Measurements from ENCODE around the gene ATP6V0C. TPM values are rescaled to one million over a fixed set of nuclear protein-coding genes. Genes with fewer than 3 reads are reported as not detected.

Gene ATP6V0C
- total RNA-seq, result 8.2 and 14.9 TPM in 2 replicates

- peak; percentile 89 for DNase-seq
Observed at GRCh38 chr16:2513405-2514332, at the start of gene ATP6V0C. TSS of gene ATP6V0C (plus strand) at chr16:2513952. CDS start at chr16:2514104, 152 bp downstream.

DNA sequence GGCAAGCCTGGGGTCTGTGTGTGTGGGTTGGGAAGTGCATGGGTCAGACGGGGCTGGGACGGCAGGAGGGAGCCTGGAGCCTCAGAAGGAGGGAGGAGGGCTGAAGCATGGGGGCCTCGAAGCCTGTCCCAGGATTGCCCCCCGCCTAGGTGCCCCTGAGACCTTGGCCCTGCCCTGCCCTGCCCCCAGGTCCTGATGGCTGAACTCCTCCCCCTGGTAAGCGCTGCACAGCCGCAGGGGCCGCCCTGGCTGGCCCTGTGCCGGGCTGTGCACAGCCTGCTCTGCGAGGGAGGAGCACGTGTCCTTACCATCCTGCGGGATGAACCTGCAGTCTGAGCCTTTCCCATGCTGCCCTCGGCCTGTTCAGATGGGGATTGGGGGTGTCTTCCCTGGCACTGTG lies 49.4 kb upstream of the ATP6V0C start:
- no peak for DNase-seq

- peak; percentile 36 for DNase-seq
Observed at GRCh38 chr16:2465653-2466415, 47.9 kb upstream of the ATP6V0C start.

DNA sequence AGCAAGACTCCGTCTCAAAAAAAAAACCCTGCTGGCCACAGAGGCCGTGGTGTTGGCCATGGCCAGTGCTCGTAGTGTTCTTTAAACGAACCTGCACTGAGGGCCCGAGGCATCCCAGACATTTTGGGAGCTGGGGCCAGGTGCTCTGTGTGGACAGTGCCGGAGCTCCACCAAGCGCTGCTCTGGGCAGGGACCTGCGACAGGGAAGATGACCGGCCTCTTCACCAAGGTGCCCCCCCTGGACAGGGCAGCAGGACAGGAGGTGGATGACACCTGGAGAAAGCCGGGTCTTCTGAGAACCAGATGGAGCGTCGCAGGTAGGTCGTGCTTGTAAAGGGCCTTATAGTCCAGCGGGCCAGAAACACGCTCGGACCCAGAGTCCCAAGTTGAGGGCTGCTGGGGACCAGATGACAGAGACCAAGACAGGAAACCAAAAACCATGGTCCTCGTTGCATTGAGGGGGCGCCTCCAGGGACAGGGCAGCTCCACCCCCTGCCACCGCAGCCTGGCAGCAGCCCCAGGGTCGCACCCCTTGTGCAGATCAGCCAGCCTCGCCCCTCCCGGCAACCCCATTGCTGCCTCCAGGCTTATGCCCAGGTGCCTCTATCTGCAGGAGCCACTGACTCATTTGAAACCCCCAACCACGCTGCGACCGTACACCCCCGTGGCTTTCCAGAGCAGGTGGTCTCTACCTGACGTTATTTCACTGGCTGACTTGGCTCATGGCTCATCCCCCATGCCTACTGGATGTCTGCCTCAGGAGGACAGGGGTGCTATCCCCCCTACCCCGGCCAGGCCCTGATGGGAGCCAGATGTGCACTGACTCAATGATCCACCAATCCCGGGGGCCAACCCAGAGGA lies 46.9 kb upstream of the ATP6V0C start:
- DNase-seq, result no peak

DNA sequence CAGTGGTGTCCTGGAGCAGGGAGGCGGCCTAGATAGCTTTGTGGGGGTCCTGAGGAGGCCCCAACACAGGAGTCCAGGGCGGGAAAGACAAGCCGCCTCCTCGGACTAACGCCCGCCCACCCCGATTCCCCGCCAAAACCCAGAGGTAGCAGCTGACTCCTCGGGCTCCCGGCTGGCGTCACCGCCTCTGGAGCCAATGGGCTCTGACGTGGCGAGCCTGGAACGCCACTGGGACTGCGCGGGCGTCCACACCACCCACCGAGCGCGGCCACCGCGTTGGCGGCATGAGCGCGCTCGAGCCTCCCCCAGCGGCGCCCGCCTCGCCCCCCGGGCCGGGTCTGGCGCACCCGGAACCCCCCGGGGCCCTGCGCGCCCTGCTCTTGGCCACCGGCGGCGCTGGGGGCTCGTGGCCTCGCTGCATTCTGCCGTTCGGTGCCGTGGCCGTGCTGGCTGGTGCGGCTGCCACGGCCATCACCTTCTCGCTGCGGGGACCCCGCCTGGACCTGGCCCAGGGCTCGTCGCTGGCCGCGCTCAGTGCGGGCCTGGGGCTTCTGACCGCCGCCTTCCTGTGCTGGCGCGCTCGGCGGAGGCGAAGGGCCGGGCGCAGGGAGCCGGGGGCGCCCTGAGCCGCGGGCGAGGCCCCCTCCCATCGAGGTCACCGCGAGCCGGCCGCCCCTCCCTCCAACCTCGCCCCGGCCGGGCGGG lies 46.1 kb upstream of the ATP6V0C start:
- DNase-seq, result peak; percentile 61

GRCh38 chr16:2468233-2468724 lies 45.5 kb upstream of the ATP6V0C start:
- DNase-seq, result peak; percentile 15

- no peak for DNase-seq
Observed at GRCh38 chr16:2468725-2469398, 44.9 kb upstream of the ATP6V0C start.

GRCh38 chr16:2469399-2470233 lies 44.1 kb upstream of the ATP6V0C start:
- no peak for DNase-seq

GRCh38 chr16:2470234-2470601 lies 43.5 kb upstream of the ATP6V0C start:
- no peak for DNase-seq

- no peak for DNase-seq
Observed at GRCh38 chr16:2470603-2471015, 43.1 kb upstream of the ATP6V0C start.

DNA sequence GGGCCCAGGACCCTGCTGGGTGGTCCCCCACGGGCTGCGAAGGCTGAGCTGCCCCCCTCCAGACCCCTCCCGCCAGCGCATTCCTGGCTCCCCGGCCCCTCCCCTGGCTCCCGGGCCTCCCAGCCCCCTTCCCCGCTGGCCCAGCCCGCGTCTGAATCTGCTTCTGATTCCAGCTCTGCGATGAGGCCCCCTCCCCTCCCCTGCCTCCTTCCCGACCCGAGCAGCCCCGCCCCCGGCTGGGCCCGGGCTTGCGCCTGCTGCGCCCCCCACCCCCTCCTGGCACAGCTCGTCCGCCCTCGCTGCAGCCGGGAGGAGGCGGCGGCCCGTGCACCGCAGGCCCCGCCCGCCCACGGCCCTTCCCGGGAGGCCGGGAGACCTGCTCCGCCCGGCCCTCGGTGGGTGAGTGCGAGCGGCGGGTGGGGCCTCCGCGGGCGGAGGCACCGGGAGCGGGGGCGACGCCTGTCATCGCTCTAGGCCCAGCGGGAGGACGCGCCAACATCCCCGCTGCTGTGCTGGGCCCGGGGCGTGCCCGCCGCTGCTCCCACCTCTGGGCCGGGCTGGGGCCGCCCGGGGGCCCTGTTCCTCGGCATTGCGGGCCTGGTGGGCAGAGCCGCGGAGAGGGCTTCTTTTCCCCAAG lies 42.6 kb upstream of the ATP6V0C start, which contains the start of gene NTN3:
Gene NTN3, plus strand, starts transcription at position 282 of the 637 bp plus-strand sequence. CDS start 405 bp downstream, outside the sequence.
- DNase-seq, result no peak

DNA sequence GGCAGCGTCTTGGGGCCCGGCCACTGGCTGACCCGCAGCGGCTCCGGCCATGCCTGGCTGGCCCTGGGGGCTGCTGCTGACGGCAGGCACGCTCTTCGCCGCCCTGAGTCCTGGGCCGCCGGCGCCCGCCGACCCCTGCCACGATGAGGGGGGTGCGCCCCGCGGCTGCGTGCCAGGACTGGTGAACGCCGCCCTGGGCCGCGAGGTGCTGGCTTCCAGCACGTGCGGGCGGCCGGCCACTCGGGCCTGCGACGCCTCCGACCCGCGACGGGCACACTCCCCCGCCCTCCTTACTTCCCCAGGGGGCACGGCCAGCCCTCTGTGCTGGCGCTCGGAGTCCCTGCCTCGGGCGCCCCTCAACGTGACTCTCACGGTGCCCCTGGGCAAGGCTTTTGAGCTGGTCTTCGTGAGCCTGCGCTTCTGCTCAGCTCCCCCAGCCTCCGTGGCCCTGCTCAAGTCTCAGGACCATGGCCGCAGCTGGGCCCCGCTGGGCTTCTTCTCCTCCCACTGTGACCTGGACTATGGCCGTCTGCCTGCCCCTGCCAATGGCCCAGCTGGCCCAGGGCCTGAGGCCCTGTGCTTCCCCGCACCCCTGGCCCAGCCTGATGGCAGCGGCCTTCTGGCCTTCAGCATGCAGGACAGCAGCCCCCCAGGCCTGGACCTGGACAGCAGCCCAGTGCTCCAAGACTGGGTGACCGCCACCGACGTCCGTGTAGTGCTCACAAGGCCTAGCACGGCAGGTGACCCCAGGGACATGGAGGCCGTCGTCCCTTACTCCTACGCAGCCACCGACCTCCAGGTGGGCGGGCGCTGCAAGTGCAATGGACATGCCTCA lies 41.9 kb upstream of the ATP6V0C start:
- no peak for DNase-seq

- no peak for DNase-seq
Observed at GRCh38 chr16:2472488-2472864, 41.3 kb upstream of the ATP6V0C start.

GRCh38 chr16:2472885-2473445 lies 40.8 kb upstream of the ATP6V0C start:
- DNase-seq, result no peak

GRCh38 chr16:2473446-2473926 lies 40.3 kb upstream of the ATP6V0C start:
- no peak for DNase-seq

DNA sequence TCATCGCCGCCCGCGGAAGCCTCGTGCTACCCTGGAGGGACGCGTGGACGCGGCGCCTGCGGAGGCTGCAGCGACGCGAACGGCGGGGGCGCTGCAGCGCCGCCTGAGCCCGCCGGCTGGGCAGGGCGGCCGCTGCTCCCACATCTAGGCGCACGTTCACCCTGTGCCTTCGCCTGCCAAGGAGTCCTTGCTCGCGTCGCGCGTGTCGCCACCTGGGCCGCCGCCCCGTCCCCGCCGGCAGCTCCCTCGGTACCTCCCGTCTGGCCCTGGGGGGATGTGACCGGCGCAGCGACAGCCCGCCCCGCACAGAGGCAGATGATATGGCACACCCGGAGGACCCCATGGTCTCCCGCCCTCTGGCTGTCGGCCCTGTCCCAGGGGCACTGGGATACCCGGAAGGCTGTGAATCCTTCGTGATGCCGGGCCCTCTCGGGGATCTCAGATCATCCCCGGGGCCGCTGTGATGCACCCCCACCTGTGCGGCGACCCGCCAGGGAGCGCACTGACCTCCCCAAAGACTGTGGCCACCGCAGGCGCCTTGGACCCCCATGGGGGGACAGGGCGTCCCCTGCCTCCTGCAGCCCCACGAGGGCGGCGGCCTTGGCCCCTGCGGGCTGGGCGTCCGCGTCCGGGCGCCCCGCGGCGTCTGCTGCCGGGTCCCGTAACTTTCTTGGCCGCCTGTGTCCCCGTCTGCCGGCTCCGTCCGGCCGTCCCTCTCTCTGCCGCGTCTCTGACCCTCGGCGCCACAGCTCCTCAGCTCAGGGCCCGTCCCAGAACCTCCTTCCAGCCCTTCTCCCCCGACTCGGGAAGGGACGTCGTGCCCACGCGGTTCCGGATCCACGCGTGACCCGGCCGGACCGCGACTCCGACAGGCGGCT lies 39.5 kb upstream of the ATP6V0C start:
- peak; percentile 67 for DNase-seq

DNA sequence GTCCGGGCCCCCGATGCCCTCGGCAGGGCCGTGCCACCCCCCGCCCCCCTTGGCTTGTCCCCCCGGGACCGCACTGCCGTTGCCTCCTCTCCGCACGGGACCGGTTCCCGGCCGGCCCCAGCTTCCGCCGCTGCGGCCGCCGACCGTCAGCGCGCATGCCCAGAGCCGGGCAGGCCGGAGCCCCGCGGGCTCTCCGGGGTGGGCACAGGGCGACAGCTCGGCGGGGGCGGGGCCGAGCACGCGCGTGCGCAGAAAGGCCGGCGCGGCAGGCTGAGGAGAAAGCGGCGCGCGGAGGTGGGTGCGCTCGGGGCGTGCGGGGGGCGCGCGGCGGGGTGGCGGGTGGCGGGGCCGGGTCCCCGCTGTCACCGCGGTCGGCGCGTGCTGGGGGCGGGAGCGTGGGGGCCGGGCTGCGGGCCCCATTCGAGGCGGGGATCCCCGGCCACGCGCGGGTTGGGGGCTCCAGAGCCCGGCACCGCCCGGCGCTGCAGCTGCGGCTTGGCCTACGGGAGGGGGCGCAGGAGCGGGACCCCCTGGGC lies 38.8 kb upstream of the ATP6V0C start, which contains the start of gene TBC1D24:
Gene TBC1D24, plus strand, starts transcription at position 251 of the 536 bp plus-strand sequence. CDS start 21,022 bp downstream, outside the sequence.
- DNase-seq, result peak; percentile 88

All from dermis blood vessel endothelial cell (primary cell).